ENCODE data around the gene HDHD2.
A peak's percentile ranks its signal among the peaks of the same experiment; 100 is the strongest.

The HDHD2 gene

DNA sequence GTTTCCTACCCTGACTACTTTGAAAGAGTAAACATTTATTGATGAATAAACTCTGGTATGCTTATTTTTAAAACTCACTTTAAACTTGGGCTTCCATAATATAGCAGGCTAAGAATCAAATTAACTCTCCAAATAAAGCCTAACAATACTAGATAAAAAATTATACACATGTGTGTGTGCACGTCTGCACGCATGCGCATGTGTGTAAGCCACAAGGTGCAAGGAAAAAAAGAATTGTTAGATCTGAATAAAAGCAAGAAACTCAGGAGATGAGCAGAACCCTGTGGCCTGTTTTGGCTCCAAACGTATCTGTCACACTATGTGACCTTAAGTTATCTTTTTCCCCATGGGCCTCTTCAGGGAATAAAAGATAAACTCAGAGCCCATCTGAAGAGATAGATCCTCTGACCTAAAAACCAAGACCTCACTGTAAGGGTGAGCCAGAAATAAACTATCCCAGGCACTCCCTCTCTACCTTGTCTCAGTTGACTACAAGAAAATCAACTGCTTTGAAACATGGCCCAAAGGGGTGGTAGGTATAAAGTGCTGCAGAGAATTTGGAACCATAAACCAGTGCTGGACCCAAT is 6.3 kb downstream of the HDHD2 start:
- FAIRE-seq: no peak

DNA sequence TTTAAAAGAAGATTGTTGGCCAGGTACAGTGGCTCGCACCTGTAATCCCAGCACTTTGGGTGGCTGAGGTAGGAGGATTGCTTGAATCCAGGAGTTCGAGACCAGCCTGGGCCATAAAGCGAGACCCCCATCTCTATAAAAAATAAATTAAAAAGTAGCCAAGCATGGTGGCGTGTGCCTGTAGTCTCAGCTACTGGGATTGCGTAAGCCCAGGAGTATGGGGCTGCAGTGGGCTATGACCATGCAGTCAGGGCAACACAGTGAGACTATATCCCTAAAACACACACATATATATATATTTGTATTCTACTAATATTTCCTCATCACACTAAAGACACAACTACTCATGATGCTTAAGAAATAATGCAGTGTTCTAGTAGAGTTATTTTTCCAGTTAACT is 7.1 kb downstream of the HDHD2 start:
- no peak for FAIRE-seq

DNA sequence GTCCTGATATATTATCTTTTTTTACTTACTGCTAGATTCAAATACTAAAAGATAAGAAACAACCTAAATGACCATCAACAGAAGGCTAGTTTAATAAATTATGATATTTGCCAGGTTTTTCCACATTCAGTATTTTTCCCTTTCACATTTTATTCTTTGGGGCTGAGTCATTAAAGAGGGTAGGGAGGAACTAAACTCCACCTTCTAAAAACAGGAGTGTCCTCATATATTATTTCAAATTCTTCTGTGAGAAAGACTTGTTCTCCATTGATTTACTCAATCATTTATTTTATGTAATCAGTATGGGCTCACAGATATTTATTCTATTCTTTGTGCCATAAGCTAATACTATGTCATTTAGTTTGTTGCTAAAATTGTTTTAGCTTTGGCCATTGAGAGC is 9.0 kb downstream of the HDHD2 start:
- FAIRE-seq: no peak

DNA sequence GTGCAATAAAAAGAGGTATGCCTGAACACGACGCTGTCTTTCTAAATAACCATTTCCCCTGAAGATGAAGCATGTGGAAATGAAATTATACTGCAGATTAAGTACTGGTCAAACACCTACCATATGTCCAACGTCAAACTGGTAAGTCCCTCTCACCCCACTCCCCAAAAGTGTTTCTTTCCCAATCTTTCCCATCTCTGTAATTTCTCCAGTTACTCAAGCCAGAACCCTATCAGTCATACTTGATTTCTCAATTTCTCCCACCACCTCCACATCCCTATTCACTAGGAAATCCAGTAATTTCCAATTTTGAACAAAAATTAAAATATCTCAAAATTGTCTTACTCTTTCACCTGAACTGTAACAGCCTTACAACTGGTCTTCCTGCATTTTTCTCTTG is 29.2 kb downstream of the HDHD2 start:
- FAIRE-seq: no peak

DNA sequence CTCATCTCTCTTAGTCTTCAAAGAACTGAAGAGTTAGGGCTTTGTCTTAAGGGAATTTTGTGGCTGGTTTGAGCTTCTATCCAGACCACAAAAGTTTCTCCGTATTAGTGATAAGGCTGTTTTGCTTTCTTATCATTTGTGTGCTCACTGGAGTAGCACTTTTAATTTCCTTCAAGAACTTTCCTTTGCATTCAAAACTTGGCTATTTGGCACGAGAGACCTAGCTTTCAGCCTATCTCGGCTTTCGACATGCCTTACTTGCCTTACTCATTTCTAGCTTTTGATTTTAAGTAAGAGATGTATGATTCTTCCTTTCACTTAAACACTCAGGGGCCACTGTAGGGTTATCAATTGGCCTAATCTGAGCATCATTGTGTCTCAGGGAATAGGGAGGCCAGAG is 29.9 kb downstream of the HDHD2 start:
- no peak for FAIRE-seq

DNA sequence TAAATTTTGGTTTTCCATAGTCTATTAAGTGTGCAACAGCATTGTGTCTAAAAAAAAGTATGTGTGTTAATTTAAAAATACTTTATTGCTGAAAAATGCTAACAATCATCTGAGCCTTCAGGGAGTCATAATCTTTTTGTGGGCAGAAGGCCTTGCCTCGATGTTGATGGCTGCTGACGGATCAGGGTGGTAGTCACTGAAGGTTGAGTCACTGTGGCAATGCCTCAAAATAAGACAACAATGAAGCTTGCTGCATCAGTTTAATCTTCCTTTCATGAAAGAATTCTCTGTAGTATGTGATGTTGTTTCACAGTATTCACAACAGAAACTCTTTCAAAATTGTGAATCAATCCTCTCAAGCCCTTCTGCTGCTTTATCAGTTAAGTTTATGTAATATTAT is 31.3 kb downstream of the HDHD2 start:
- no peak for FAIRE-seq

DNA sequence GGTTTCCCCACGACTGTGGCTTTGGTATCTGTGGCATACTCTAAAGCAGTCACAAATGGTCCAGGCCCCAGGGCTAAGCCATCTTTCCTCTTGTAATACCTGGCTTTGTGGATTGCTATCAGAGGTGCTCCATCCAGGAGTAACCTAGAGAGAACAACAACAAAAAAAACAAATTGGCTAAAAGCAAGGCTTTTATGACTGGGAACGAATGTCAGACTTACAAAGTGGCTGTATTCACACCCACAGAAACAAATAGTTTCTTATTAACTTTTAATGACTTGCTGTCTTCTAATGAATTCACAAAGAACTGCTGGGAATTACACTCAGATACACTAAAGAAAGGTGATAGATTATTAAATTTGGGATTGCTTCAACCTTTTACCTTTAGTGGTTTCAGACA is 35.1 kb downstream of the HDHD2 start:
- no peak for FAIRE-seq

DNA sequence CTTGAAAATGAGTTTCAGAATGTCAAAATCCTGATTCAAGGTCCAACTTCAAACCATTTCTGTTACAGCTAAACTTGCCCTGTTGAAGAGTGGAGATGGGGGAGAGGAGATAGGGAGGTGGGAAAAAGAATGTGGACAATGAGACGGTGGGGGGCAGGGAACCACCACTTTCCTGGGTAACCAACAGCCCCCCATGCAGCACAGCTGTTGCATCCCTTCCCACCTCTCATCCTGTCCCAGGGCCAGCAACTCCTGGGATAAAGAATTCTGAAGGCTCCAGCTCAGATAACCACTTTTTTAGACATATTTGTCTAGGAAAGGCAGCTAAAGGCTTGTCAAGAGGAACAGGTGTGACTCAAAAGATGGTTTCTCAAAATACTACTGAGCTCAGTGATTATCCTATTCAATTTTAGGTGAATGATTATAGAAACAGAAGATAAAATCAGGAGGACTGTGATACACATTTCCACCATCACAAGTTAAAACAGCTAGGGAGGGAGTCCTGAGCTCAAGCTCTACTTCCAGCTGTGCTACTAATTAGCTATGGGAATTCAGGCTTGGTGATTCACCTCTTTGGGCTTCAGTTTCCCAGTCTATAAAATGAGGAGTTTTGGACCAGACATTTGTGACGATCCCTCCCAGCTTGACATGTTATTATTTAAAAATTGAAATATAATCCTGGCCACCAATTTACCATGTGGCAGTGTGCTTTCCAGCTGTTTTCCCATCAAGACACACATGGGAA is 36.3 kb downstream of the HDHD2 start:
- FAIRE-seq: no peak

DNA sequence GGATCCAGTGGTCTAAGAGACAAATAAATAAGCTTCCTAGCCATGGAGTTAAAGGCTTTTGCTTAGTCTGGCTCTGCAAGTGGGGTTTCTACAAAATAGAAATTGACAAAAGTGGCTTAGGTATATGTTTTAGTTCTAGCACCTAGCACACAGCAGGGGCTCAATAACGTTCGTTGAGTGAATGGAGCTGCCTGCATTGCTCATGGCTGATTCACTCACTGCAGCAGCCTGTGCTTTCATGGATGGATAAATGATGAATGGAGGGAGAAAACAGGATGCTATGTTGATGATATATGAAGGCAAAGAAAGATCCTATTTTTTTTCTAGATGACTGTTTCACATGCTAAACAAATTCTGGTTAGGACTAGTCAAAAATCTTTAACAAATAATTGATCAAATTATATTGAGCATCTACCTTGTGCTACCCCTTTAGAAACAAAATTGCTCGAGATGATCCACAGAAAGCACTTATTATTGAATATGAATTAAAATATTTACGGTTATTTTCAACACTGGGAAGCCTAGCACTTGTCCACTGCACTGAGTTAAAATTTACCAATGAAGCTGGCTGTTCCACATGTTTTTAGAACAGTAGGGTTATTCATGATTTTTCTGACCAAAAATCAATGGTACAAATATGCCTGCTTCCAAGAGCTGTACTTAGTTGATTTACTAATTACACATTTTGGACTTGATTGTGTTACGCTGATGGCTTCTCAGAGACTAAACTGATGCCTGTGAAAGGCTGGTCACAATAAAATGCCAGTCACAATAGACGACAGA is 39.6 kb downstream of the HDHD2 start:
- FAIRE-seq: no peak

DNA sequence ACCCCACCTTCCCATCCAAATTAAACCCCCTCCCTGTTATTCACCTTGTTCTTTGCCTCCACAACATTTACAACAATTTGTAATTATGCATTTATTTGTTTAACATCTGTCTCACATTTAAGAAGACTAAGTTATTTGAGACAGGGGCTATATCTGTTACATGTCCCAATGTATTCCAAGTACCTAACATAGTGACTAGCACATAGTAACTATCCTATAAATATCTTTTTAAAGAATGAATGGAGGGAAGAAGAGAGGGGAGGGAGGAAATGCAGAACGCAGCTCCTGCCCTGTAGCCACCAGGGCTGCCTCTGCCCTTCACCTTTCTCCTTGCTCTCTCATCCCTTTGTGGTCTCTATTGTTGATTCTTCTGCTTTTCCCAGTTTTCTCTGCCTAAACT is 40.6 kb downstream of the HDHD2 start:
- FAIRE-seq: no peak

DNA sequence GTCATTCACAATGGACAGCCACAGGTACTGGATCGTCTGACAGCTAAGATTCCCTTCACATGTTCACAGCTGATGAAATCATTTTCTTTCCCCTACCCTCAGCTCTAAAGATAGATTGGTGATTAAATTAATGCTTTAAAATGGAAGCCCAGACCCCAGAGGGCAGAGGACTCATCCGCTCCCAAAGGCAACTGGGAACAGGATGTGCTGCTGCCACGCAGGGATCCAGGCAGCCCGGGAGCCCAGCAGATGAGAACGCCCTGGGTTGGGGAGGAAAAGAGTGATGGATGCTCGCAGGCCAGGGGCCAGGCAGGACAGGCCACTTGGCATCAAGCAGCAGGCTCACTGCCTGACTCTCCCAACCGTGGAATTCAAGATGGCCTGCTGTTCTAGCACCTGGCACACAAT is 41.3 kb downstream of the HDHD2 start:
- FAIRE-seq: no peak

DNA sequence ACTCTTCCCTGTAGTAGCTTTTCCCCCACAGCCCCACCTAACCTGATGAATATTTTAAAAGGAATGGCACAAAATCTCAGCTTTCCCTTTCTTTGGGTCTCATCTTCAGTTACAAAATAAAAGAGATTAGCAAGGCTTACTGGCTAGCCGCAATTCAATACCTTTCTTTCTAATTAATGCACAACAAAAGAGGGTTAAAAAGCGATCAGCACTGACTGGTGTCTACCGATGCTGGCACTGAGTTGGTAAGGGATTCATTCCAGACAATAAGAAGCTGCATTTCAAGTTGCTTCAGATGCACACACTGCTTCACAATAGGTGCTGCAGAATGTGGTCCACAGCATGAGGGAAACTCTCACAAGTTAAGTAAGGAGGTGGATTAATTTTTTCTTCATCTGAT is 41.9 kb downstream of the HDHD2 start:
- FAIRE-seq: no peak

DNA sequence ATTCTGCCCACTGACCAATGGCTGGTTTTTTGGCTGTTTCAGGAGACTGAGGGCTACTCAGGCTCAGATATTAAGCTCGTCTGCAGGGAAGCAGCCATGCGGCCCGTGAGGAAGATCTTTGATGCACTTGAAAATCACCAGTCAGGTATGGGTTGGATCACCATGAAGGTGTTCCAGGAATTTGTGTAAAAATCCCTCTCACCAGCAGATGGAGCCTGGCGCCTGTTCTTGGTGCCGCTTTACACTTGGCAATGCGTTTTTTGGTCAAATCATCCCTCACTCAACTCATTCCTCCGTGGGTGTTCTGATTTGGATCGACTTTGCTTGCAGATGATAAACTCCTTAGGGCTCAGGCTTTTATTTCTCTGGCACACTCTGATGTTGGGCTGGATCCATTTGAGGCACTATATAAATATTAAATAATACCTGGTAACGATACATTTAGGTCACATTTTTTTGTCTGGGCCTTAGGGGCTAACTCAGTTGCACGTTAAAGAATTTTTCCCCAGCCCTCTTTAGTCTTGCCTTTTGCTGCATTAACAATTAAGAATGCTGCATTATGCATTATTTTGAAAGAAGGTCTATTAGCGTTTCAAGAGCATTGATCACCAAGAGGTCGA is 50.0 kb downstream of the HDHD2 start:
- FAIRE-seq: peak; percentile 17

DNA sequence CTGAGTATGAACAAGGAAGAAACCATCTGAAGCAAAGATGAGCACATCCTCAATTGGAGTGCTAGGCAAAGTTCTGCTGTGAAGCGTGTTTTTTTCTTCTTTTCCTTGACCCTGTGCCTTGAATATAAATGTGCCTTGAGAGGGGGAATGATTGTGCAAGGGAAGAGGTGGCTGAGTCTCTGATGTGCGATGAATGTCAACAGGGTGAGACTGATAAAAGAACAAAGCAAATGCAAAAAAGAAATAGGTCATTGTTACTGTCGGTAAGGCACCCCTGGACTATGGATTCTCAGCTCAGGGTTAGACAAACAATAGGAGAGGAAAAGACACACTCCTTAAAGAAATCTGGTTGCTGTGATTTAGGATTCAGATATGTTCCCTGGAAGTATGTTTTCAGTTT is 54.5 kb downstream of the HDHD2 start:
- FAIRE-seq: no peak

DNA sequence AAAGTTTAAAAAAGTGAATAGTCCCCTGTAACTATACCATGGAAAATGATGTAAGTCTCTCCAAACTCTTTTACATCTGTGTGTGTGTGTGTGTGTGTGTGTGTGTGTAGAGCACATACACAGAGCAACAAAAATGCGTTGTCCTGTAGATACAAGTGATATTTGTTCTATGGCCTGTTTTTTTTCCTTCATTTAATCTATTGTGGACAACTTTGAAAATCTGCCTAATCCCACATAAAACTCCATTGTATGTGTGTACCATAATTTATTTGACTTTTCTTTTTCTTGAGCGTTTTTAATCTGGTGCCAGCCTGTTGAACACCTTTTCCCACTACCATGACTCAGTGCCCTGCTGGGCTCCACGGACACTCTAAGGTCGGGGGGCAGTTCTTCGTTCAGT is 62.6 kb downstream of the HDHD2 start:
- FAIRE-seq: no peak

DNA sequence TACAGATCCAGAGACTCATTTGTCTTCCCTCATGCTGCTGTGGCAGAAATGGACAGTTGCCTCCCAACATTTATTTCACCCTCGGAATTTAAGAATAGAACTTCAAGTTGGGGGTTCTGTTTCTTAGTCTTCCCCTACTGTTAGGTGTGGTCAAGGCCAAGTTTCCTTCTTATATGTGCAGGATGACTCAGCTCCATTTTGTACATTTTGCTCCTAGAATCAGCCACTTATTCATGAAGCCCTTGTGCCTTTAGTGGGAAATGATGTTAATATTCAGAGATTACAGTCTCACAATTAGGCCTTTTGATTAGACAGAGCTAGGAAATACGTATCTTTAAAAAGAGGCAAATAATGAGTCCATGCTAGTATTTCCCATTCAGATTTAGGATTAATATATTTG is 68.7 kb downstream of the HDHD2 start:
- FAIRE-seq: no peak

DNA sequence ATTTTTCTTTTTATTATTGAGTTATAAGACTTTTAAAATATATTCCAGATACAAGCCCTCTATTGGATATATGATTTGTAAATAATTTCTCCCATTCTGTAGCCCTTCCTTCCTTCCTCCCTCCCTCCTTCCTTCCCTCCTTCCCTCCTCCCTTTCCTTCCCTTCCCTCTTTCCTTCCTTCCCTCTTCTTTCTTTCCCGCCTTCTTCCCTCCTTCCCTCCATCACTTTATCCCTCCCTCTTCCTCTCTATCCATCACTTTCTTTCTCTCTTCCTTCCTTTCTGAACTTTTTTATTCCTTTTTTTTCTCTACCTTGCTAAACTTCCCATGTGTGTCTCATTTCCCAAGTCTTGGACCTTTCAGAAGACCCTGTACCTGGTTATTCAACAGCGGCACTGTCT is 69.4 kb downstream of the HDHD2 start:
- FAIRE-seq: no peak

DNA sequence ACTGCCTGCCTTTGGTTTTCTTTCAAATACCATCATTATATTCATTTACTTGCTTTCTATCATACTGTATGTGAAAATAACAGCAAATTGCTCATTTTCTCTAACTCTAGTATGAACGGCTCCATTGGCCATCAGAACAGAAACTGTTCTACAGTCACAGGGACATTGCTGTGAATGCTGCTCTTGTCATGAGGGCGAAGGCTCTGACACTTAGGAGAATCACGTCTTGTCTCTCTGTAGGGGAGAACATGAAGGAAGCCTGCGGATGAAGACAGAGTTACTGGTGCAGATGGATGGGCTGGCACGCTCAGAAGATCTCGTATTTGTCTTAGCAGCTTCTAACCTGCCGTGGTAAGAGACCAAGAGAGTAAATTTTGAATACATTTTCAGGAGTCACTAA is 73.2 kb downstream of the HDHD2 start:
- no peak for FAIRE-seq

DNA sequence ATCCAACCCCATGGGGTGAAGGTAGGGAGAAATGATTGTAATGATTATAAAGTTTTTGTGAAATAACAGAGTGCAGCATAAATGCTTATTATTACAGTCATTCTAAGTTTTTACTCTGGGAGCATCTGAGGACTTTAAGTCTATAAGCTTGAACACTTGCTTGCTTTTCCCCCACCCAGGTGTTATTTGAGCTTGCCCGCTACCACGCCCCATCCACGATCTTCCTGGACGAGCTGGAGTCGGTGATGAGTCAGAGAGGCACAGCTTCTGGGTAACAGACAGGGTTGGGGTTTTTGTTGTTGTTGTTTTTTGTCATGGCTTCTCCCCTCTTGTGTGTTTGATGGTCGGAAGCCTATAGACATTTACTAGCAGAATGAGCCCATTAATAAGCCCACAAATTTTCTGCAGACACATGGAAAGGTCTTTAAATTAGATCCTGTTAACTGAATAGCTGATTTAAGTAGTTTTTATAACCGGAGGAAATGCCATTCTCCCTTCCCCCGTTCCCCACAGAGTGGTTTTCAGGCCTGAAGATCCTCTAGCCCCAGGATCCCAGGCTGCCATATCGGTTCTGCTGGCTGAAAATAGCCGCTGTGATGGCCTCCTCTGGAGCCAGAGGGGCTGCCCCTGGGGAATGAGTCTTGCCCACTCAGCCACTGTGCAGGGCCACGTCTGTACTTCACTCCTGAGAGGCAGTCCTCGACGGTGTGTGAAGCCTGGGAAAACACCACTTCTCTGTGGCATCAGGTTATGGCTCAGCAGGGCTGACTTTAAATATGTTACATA is 75.0 kb downstream of the HDHD2 start:
- FAIRE-seq: no peak

DNA sequence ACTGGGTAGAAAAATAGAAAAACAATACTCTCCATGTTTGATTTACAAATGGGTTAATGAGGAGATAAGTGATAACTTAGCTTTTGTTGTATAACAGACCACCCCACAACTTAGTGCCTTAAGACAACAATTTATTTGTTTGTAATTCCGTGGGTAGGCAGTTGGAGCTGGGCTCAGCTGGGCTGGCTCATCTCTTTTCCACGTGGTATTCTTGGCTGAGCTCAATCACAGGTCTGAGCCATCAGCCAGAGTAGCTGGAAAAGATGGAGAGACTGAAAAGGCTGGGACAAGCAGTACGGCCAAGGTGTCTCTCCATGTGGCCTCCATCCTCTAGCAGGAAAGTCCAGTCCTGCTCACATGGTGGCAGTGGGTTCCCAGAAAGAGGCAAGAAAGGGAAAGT is 82.7 kb downstream of the HDHD2 start:
- FAIRE-seq: no peak

DNA sequence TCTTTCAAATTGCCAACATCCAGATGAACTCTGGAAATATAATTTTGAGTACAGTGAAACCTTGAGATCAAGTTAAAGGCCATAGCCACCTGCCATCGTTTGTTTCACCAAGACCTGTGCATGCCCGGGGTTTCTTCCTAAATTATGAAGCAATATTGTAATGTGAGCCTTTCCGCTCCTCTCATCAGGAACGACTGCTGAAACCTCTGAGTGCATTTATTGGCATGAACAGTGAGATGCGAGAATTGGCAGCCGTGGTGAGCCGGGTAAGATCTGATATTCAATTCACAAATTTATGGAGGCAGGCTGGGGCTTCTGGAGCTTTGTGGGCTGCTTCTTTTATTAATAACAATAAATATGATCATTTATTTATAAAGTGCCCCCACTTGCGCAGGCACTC is 87.2 kb downstream of the HDHD2 start:
- no peak for FAIRE-seq

DNA sequence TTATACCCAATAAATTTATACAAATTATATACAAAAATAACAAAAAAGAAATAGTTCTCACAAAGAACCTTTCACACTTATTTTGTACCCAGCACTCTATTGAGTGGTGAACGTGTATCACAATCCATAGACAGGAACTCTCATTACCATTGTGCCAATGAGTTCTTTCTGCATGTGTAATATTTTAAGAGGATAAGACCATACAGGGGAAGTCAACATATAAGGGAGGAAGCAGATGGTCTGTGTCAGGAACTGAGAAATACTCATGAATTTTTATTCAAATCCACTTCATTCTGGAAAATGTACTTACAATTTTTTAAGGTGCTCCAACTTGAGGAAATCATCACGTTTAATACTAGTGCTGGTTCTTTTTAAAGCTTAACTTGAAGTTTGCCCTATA is 87.8 kb downstream of the HDHD2 start:
- FAIRE-seq: no peak
